Fibroblast of the conjunctiva (primary cell): ENCODE measurements around the gene FIG4.
A peak's percentile ranks its signal among the peaks of the same experiment; 100 is the strongest.
"Not testable (repeated sequence)": the region's sequence is repeated elsewhere in the genome, so short reads cannot be mapped to it uniquely, and the experiment has no call there.

ENCODE experiments used
- DNase-seq: peaks from one replicate; pipeline ENCODE4 v3.0.0-alpha.2; 2010; ENCODE audit warnings: low read depth

The FIG4 gene

DNA sequence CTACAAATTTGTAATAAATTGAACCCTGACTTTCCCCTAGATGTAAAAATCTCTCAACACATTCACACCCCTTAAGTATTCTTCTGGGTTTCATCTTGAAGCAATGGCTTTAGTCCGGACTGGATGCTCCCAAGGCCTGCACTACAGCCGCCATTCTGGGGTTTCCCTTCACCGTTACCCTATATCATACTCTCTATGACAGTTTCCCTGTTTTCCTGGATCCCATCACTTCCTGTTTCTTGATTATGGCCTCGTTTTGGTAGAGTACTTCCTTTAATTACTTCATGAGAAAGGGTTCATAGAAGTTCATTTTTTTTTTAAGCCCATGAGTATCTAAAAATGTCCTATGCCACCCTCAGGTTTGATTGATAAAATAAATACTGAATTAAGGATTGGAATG lies 11.7 kb downstream of the FIG4 start:
- no peak for DNase-seq

DNA sequence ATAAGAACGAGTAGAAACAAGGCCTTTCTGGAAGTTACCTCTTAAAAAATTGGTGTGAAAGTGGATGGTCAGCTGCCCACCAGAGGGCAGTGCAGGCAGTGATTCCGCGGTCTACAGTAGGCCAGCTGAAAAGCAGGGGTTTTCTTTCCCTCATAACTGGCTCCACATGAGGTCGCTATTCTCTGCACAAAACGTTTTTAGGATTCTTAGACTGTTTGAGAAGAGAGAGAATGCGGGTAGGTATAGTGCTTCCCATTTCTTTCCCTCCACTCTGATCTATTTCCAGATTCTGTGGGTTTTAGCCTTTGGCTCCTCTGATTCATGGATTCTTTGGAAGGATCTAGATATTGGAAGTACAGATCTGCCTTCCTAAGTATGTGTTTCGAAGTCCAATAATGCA lies 14.2 kb downstream of the FIG4 start:
- DNase-seq, result peak; percentile 85

DNA sequence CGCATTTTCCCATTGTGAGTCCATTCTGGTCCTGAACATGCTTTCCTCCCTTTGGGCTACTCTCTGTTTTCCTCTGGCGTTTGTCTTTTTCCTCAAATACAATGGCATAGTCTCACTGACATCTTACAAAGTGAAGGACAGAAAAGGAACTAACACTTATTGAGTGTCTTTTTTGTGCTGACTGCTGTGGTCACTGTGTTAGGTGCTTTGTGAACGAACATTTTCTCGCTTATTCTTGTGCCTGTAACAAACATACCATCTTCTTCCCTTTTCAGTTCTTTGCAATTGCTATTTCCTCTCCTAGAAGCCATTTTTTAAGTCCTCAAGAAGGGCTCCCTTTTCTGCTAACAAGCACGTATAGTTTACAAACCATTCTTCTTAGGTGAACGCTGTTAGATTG lies 15.4 kb downstream of the FIG4 start:
- no peak for DNase-seq

DNA sequence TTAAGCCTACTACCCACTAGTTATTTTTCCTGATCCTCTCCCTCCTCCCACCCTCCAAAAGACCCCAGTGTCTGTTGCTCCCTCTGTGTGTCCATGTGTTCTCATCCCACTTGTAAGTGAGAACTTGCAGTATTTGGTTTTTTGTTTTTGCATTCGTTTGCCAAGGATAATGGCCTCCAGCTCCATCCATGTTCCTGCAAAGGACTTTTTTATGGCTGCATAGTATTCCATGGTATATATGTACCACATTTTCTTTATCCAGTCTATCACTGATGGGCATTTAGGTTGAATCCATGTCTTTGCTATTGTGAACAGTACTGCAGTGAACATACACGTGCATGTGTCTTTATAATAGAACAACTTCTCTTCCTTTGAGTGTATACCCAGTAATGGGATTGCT lies 17.0 kb downstream of the FIG4 start:
- DNase-seq, result not testable (repeated sequence)

DNA sequence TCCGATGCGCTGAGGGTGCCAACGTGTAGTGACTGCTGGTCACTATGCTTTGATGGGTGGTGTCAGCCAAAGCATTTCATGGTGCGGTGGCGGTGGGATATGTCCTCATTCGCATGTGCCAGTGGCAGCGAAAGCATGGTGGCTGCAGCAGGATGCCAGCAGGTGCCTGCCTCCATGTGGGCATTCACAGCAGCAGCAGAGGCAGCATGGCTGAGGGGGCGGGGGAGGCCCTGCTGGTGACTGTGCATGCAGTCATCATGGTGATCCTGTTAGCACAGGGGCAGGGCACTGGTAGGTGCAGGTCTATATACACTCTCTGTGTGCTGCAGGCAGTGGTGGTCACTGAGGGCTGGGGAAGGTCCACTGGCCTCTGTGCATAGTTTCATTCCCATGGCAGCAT lies 22.0 kb downstream of the FIG4 start:
- DNase-seq, result no peak

DNA sequence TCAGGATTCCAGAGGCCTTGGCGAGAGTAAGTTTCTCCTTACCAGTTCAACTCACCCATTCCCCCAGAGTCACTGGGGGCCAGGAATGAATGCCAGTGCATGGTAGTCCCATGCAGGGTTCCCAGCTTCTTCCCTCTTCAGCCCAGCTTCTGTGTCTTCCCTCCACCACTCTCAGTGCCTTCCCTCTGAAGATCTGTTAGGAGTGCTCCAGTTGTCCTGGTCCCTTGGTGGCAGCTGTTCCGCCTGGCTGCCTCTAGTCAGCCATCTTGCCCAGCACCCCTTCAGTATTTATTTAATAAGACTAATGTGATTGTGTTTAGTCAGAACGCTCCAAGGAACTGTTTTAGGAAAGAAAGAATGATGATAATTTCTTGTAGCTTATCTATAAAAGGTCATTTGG lies 23.1 kb downstream of the FIG4 start:
- DNase-seq, result no peak

DNA sequence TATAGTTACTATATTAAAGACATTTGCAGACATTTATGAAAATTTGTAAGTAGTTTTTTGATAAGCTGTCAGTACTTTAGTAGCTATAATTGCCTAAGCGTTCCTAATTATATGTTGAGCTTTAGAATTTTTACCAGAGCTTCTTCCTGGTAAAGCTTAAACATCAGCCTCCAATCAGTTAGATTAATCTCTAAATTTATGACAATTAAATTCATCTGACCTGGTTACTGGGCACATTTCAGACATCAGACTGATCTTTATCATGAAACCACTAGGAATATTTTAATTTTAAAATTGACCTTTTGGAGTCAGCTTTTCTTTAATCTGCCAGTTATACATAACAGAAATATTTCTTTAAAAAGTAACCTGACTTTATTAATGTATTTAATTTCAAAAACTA lies 23.5 kb downstream of the FIG4 start:
- no peak for DNase-seq

DNA sequence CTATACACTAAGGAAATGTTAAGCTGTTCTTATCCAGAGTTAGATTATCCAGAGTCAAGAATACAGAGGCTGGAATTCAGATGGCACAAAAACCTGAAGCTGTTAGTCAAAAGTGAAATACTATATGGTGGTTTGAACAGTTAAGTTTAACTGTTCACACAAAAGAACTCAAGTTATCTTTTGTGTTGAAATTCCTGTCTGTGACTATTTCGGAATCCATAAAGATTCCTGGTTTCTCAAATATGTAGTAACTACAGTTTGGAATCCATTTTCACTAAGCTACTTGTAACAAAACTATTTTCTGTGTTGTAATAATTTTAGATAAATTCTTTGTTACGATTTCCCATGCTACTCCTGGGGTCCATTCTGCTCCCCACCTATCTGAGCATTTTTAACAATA lies 24.5 kb downstream of the FIG4 start:
- DNase-seq, result no peak

DNA sequence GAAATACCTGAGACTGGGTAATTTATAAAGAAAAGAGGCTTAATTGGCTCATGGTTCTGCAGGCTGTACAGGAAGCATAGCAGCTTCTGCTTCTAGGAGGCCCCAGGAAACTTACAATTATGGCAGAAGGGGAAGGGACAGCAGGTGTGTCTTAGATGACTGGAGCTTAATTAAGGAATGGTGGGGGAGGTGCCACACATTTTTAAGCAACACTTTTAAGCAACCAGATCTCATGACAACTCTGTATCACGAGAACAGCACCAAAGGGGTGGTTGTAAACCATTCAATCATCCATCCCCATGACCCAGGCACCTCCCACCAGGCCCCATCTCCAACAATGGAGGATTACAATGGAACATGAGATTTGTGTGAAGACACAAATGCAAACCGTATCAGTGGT lies 26.9 kb downstream of the FIG4 start:
- no peak for DNase-seq

DNA sequence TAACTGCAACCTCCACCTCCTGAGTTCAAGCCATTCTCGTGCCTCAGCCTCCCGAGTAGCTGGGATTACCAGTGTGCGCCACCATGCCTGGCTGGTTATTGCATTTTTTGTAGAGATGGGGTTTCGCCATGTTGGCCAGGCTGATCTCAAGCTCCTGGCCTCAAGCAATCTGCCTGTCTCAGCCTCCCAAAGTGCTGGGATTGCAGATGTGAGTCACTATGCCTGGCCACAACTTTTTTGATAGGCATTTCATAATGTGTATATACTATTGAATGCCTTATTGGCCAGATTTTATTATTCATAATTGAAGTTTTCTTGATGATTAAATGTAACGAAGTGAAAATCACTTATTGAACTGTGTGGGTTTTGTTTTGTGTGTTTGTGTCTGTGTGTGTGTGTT lies 27.9 kb downstream of the FIG4 start:
- no peak for DNase-seq

DNA sequence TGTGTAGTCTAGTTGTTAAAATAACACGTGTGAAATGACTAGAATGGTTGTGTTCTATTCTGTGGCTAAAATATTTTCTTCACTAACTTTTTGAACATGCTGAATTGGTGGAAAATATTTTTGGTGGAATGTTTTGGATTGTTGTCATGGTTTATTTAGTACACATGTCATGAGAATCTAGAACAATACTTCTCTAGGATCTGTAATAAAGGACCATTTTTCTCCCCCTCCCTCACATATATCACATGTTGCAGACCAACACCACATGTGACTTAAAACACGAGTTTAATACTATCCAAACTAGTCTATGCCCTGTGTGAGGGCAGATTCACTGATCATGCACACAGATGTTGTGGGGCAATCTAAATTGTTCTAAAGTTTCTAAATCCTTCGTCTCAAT lies 29.2 kb downstream of the FIG4 start:
- DNase-seq, result no peak

DNA sequence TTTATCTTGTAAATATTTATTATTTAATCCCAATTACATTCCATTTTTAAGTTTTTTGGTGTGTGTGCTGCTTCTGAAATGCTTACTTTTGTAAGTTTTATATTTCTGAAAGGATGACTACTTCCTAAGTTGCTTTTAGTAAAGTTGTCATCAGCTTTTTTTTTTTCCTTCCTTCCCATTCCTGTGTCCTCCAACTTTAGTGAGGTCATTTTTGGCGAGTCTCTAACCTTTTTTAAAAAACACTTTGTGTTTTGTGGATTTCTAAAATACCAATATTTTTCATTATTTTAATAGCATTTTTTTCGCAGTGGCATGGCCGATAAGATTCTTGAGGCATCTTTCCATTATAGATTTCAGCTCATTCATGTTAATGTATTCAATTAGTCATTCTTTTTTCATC lies 30.9 kb downstream of the FIG4 start:
- no peak for DNase-seq

DNA sequence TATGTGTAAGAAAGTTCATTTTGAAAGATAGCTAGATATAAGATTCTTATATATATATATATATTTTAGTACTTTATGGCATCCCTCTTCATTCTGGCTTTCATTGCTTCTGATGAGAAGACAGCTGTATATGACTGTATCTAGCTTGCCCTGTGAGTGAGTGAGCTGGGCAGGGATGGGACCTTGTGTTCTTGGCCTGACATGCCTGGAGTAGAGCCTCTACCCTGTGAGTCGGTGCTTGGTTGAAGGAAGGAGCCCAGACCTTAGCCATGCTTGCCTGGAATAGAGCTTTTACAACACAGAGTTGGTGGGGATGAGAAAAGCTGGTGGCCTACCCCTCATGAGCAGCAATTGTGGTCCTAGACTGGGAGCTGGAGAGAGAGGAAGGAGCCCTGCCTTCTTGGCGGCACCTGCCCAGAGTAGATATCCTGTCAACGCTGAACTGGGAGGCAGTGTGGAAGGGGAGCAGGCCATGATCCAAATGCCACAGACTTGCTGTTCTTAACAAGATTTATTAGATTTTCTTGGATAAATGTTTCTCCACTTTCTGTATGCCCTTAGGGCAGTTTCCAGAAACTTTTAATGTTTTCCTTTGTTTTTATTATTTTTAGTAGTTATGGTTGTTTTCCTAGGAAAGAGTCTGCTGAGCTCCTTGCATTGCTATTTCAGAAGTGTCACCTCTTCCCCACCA lies 31.6 kb downstream of the FIG4 start:
- DNase-seq, result no peak

DNA sequence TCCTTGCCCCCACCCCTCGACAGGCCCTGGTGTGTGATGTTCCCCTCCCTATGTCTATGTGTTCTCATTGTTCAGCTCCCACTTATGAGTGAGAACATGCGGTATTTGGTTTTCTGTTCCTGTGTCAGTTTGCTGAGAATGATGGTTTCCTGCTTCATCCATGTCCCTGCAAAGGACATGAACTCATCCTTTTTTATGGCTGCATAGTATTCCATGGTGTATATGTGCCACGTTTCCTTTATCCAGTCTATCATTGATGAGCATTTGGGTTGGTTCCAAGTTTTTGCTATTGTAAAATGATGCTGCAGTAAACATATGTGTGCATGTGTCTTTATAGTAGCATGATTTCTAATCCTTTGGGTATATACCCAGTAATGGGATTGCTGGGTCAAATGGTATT lies 34.2 kb downstream of the FIG4 start:
- not testable (repeated sequence) for DNase-seq

DNA sequence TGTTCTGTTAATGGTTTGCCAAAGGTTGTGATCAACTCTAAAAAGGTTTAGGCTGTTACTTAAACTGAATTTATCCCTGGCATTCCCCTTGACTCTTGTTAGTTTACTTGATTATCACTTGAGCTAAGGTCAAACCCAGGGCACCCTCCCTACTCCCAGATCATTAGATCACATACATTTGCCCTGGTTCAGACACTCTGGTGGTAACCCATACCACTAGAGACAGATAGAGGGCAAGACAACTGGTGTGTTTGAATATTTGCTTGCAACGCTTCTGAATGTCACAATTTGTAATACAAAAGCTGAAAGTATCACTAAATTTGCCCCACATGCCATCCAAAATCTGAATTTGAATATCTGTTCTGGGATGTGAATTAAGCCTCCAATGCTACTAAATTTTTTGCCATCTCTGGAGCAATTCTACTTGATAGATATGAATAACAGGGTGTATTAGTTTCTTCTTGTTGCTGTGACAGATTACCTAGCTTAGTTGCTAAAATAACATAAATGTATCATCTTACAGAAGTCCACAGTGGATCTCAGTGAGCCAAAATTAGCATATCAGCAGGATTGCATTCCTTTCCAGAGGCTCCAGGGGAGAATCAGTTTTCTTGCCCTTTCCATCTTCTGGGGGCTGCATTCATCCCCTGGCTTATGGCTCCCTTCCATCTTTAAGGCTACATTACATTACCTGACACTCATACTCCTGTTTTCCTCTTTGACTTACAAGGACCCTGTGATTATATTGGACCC lies 45.4 kb downstream of the FIG4 start:
- no peak for DNase-seq

DNA sequence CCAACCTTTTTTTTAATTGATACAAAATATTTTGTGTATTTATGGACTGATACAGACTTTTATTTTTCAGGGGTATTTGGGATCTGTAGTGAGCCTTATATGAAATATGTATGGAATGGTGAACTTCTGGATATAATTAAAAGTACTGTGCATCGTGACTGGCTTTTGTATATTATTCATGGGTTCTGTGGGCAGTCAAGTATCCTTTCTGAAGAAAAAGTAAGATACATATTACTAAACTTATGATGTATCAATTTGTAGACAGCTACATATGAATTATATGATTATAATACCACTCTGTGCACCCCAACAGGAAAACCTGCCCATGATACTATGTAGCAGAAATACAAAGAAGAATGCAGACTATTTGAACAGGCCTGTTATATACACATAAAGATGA lies 47.2 kb downstream of the FIG4 start:
- DNase-seq, result no peak

DNA sequence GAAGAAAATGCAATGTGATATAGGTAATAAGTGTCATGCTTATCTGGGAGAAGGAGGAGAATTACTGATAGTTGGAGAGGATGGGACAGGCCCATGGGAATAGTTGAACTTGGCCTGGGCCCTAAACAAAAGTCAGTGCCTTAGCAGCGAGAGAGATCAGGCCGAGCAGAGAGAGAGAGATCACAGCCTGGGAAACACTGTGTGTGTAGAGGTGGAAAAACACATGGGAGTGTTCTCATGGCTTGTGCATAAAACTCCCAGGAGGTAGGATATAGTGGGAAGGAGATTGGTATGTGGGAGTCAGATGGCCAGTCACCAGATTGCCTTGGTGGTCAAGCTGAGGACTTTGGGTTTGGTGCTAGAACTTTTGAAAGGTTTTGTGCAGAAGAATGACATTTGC lies 47.6 kb downstream of the FIG4 start:
- DNase-seq, result no peak

DNA sequence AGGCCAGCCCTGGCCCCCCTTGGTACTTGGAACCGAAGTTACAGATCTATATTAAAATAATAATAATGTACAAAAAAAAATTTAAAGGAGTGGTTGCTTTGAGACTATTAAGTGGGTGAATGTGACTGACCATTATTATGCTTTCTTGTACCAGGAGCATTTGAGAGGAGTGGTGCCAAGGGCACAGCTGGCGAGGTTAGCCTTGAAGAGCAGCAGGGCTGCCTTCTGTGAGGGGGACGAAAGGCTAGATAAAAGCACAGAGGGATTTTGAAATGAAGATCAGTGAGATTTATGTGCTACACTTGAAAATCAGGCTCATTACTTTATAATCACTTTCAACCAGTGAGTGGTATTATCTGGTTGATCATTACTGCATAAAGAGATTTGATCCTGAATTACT lies 48.6 kb downstream of the FIG4 start:
- DNase-seq, result no peak

DNA sequence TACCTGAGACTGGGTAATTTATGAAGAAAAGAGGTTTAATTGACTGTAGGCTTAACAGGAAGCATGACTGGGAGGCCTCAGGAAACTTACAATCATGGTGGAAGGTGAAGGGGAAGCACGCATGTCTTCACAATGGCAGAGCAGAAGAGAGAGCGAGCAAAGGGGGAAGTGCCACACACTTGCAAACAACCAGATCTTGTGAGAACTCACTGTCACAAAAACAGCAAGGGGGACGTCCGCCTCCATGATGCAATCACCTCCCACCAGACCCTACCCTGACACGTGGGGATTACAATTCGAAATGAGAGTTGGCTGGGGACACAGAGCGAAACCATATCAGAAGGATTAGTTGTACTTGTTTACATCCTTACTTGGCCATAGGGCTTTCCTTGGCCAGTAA lies 49.7 kb downstream of the FIG4 start:
- no peak for DNase-seq

DNA sequence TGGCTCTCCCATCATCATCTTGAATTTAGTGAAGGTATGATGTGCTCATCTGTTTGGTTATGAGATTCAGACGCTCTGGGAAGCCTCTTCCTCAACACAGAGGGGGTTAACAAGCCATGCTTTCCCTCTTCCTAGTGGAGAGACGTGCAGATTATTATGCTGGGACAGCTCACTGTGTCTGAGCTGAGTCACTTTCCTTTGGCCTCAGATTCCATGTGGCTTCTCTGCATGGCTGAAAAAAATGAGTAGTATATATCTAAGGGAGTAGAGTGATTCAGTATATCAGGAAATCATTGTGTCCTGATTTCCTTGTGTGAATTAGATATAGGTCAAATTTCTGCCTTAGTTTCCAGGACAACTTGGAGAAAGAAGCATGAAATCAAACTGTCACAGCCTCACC lies 52.6 kb downstream of the FIG4 start:
- DNase-seq, result no peak

DNA sequence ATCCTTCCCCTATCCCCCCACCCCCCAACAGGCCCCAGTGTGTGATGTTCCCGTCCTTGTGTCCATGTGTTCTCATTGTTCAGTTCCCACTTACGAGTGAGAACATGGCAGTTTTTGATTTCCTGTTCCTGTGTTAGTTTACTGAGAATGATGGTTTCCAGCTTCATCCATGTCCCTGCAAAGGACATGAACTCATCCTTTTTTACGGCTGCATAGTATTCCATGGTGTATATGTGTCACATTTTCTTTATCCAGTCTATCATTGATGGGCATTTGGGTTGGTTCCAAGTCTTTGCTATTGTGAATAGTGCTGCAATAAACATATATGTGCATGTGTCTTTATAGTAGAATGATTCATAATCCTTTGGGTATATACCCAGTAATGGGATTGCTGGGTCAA lies 53.7 kb downstream of the FIG4 start:
- DNase-seq, result not testable (repeated sequence)

DNA sequence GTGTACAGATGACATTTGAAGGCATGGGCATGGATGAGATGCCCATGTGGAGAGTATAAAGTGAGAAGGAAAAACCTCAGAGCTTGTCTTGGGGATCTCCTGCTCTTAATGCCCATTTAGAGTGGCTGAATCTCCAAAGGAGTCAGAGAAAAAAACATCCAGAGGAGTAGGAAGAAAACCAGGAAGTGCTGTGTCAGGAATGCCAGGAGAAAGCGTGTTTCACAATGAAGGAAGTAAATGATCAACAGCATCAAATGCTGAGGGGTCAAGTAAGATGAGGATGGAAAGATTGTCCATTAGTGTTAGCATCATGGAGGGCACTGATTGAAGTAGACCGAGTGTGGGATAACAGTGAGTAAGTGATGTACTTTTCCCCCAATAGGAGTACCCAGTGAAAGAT lies 56.1 kb downstream of the FIG4 start:
- DNase-seq, result no peak

DNA sequence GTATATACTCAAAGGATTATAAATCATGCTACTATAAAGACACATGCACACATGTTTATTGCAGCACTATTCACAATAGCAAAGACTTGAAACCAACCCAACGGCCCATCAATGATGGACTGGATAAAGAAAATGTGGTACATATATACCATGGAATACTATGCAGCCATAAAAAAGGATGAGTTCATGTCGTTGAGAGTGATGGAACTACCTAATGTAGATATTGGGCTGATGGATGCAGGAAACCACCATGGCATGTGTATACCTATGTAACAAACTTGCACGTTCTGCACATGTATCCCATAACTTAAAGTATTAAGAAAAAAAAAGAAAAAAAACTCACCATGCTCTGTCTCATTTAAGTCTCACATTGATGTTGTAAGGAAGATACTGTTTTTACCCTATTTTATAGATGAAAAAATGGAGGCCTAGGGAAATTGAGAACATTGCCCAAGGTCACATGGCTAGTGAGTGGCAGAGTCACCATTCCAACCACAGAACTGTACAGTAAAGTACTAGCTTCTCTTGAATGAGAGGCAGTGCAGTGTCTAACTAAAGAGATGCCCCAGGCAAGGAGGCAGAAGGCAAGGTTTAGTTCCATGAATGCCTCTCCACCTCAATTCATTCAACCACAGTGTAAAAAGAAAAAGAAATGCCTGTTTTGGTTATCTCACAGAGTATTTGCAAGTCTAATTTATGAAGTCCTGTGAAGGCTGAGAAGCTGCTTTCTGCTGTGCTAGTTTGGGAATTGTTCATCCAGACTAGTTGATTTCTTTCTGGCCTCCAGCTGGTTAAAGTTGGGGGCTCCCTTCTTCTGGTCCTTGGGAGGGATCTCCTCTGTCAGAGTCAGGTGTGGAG lies 68.2 kb downstream of the FIG4 start:
- DNase-seq, result no peak
